Right lobe of liver (tissue), 6 donors: ENCODE data around the gene PELI2. TPM values are rescaled to one million over a fixed set of nuclear protein-coding genes. Genes with fewer than 3 reads are reported as not detected.

Experiments
- ATAC-seq, 4 donors: fragments of 200-7000 bp; cut with Tn5 transposase; one replicate each; pipeline ENCODE4 v1.9.1; 2020; ENCODE audit warnings: mild to moderate bottlenecking in 4 of 4, moderate library complexity in 4 of 4
- DNase-seq, 3 donors: peaks; one replicate each; pipeline ENCODE4 v3.0.0-alpha.2; 2020
- H3K27ac ChIP-seq, 3 donors: fragments of 200-600 bp; one replicate each; pipeline ENCODE4 v1.8.0; 2022
- H3K27me3 ChIP-seq, 2 donors: fragments of 200-600 bp; one replicate each; pipeline ENCODE4 v1.8.0; 2022
- H3K36me3 ChIP-seq, 4 donors: fragments of 200-600 bp; sonication (generic) in 1 of 4; one replicate each; pipeline versions ENCODE4 v1.5.1 to v1.8.0; 2017 to 2022; ENCODE audit warnings: control low read depth in 1 of 4
- H3K4me1 ChIP-seq, 4 donors: fragments of 200-600 bp; sonication (generic) in 1 of 4; one replicate each; pipeline versions ENCODE4 v1.5.1 to v1.8.0; 2017 to 2022; ENCODE audit warnings: control low read depth in 1 of 4
- H3K4me3 ChIP-seq, 3 donors: fragments of 200-600 bp; one replicate each; pipeline ENCODE4 v1.8.0; 2022
- H3K9me3 ChIP-seq, 4 donors: fragments of 200-600 bp; sonication (generic) in 1 of 4; one replicate each; pipeline versions ENCODE4 v1.5.1 to v1.8.0; 2017 to 2022; ENCODE audit warnings: control low read depth in 1 of 4
- POLR2A ChIP-seq: fragments of 450-650 bp; IDR thresholded peaks from one replicate; pipeline ENCODE4 v1.6.1; 2017; ENCODE audit warnings: antibody characterized with exemption, mild to moderate bottlenecking
- WGBS: methylation state at CpG from one replicate; pipeline ENCODE4 v1.1.6; 2018; ENCODE audit warnings: low coverage, low lambda C conversion rate; ENCODE audit not compliant: insufficient coverage; ENCODE audit errors: missing lambda C conversion rate; 5-methylcytosine and 5-hydroxymethylcytosine counted together
- intact Hi-C, 2 donors: fragments of 100-400 bp; cut with DNase I; formaldehyde crosslinking; loops; one replicate each; pipeline versions ENCODE4 v1.11.2 to v1.14.1; 2022
- total RNA-seq, 6 experiments: library from RNA; depleted of rRNA in 2 of 6; stranded (reverse); fragments of >200 nt in 2 of 6; fragmentation: NEBNext Ultra II Directional in 3 of 6; extraction: Animal tissue kit (Norgen Biotek cat#: 25700) in 3 of 6; gene quantifications; one replicate each; pipeline versions ENCODE4 v1.1.0 to v1.2.4, GENCODE V29; 2016 to 2023
- TF ChIP-seq, protein P1 (sequence below), 4 donors: fragments of 200-600 bp in 3 of 4; fragments of 450-650 bp in 1 of 4; IDR thresholded peaks; one replicate each; pipeline versions ENCODE4 v1.5.1 to v1.8.0; 2016 to 2022; ENCODE audit warnings: antibody characterized with exemption in 4 of 4, mild to moderate bottlenecking in 2 of 4
- donor health status: DM: no; HTN: yes; CAD: no.
- donor health status: DM: no; HTN: no; CAD: no.
- donor health status: DM: no; HTN: no; CAD: no.
- donor health status: DM: no; HTN: yes; CAD: no.
- donor health status: DM: no; HTN: yes; CAD: no.

PELI2 gene
- total RNA-seq, 6 experiments from 2014 or later: 1.1 to 3.2 (median 1.9) TPM

DNA sequence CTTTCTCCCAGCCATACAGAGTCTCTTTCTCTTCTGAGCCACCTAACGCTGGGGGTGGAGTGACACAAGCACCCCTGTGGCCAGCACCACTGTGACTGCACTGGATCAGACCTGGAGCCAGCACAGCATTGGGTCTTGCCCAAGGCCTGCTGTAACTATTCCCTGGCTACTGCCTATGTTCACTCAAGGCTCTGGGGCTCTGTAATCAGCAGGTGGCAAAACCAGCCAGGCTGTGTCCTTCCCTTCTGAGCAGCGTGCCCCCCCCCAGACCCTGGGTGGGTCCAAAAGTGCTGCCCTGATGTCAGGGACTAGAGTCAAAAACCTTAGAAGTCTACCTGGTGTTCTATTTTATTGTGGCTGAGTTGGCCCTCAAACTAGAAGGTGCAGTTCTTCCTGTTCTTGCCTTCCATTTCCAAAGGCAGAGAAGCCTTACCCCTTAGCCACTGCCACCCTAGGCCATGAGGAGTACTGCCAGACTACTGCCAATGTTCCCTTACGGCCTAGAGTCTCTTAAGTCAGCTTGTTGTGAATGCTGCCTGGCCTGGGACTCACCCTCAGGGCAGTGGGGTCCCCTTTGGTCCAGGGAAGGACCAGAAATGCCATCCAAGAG lies 49.9 kb downstream of the PELI2 start:
- Histone ChIP-seq H3K4me3 (no peak overlapping the region), H3K9me3 (peaks cover 0 to 4% (median 0%) of the 10 kb centered on the region in 4 donors), H3K4me1 (no peaks in the 10 kb centered on the region), H3K36me3 (no peaks in the 10 kb centered on the region), H3K27ac (no peak overlapping the region), H3K27me3 (no peaks in the 10 kb centered on the region)
- WGBS: 50% methylated on average over 1 of the region's 3 CpGs
- TF ChIP-seq POLR2A: no peak
- TF ChIP-seq, protein P1, sequence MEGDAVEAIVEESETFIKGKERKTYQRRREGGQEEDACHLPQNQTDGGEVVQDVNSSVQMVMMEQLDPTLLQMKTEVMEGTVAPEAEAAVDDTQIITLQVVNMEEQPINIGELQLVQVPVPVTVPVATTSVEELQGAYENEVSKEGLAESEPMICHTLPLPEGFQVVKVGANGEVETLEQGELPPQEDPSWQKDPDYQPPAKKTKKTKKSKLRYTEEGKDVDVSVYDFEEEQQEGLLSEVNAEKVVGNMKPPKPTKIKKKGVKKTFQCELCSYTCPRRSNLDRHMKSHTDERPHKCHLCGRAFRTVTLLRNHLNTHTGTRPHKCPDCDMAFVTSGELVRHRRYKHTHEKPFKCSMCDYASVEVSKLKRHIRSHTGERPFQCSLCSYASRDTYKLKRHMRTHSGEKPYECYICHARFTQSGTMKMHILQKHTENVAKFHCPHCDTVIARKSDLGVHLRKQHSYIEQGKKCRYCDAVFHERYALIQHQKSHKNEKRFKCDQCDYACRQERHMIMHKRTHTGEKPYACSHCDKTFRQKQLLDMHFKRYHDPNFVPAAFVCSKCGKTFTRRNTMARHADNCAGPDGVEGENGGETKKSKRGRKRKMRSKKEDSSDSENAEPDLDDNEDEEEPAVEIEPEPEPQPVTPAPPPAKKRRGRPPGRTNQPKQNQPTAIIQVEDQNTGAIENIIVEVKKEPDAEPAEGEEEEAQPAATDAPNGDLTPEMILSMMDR (IDR thresholded peaks at IDR 0.05): no peak
- no peak for ATAC-seq
- intact Hi-C loops: no loop called here
- DNase-seq: no peak

DNA sequence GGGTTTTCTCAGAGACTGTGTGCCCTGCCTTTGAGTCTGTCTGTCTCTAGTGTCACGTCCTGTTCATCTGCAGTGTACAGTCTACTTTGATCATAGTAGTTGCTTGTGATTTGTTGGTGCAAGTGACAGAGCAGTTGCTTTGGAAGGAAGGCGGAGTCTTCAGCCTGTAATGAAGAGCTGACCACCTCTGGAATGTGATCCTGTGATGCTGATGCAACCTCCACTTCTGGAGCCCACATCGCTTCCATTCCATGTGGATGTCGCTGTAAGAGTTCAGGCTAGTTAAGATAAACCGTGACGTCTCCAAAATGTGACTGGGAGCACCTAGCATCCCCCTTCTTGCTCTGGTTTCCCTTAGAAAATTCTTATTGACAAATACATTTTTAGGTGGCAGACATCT lies 51.8 kb downstream of the PELI2 start:
- no peaks in the 10 kb centered on the region for H3K36me3 ChIP-seq
- H3K4me1 ChIP-seq: no peaks in the 10 kb centered on the region
- ATAC-seq (no peak), DNase-seq (no peak)
- intact Hi-C loops: no loop called here
- WGBS: 58% methylated on average over 3 of the region's 6 CpGs
- H3K9me3 ChIP-seq: no peaks in the 10 kb centered on the region
- H3K27ac ChIP-seq: no peak overlapping the region
- TF ChIP-seq POLR2A: no peak
- TF ChIP-seq, protein P1 (IDR thresholded peaks at IDR 0.05): no peak
- H3K27me3 ChIP-seq: no peaks in the 10 kb centered on the region
- no peak overlapping the region for H3K4me3 ChIP-seq

DNA sequence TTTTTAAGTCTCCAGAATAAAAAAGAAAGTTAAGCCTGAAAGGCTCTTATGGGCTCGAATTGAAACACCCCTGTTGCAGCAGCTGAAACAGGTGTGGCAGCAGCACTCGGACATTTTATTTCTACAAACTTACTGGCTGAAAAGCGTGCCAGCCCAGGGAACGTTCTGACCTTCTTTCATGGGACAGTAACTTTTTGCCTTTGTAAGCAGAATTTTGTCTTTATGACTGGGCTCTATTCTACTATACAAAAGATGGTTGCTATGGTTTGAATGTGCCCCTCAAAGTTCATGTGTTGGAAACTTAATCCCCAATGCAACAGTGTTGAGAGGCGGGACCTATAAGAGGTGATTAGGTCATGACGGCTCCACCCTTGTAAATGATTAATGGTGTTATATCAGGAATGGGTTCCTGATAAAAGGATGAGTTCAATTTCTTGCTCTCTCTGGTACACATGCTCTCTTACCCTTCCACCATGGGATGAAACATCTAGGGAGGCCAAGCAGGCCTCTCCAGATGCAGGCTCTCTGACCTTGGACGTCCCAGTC lies 52.7 kb downstream of the PELI2 start:
- no peaks in the 10 kb centered on the region for H3K4me1 ChIP-seq
- DNase-seq (no peak), ATAC-seq (peak in 2 of 4 donors; percentile 45 to 69)
- H3K27me3 ChIP-seq: no peaks in the 10 kb centered on the region
- no peaks in the 10 kb centered on the region for H3K9me3 ChIP-seq
- no peaks in the 10 kb centered on the region for H3K36me3 ChIP-seq
- WGBS: 52% methylated on average over 7 of the region's 7 CpGs
- no peak for TF ChIP-seq POLR2A
- TF ChIP-seq, protein P1 (IDR thresholded peaks at IDR 0.05): no peak
- no peak overlapping the region for H3K4me3 ChIP-seq
- H3K27ac ChIP-seq: no peak overlapping the region
- intact Hi-C loops: no loop called here

DNA sequence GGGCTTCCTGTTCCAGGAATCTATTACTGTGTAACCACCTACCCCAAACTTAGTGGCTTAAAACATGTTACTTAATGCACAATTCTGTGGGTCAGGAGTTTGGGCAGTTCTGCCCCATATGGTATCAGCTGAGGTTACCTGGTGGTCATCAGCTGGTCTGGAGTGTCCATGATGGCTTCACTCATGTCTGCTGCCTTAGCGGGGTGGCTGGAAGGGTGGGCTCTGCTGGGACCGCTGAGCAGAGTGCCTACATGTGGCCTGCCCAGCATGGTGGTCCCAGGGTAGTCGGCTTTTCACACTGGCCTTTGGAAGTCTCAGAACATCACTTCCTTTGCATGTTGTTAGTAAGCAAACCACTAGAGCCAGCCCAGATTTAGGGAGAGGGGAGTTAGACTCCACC lies 53.9 kb downstream of the PELI2 start:
- WGBS: 90% methylated on average over 2 of the region's 3 CpGs
- no peak overlapping the region for H3K27ac ChIP-seq
- no peak for TF ChIP-seq POLR2A
- TF ChIP-seq, protein P1 (IDR thresholded peaks at IDR 0.05): no peak

More for the DNA sequence above, 53.9 kb downstream of the PELI2 start:
- Histone ChIP-seq H3K27me3 (no peaks in the 10 kb centered on the region), H3K4me1 (no peaks in the 10 kb centered on the region), H3K9me3 (no peaks in the 10 kb centered on the region), H3K4me3 (no peak overlapping the region), H3K36me3 (no peaks in the 10 kb centered on the region)
- intact Hi-C loops: no loop called here
- DNase-seq: no peak
- no peak for ATAC-seq
